ENCODE data around the gene CD9. TPM values are rescaled to one million over a fixed set of nuclear protein-coding genes. Genes with fewer than 3 reads are reported as not detected.
"Not testable (repeated sequence)": the region's sequence is repeated elsewhere in the genome, so short reads cannot be mapped to it uniquely, and the experiment has no call there.

Gene CD9, protein sequence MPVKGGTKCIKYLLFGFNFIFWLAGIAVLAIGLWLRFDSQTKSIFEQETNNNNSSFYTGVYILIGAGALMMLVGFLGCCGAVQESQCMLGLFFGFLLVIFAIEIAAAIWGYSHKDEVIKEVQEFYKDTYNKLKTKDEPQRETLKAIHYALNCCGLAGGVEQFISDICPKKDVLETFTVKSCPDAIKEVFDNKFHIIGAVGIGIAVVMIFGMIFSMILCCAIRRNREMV
- 100 to 1,000 TPM; 173 to 215 (median 209) TPM for polyA plus RNA-seq (ENCODE audit: insufficient read length in 3 of 3)

- no peak for DNase-seq (ENCODE audit: low read depth in 3 of 3, low spot score in 2 of 3)
These were observed at the start of gene CD9 for GRCh38 chr12:6200256-6201212. Gene CD9 (plus strand): TSS chr12:6200400. CDS start chr12:6200500, 100 bp downstream.

- DNase-seq (ENCODE audit: low read depth in 3 of 3, low spot score in 2 of 3), result no peak
These were observed 45.3 kb upstream of the CD9 start for GRCh38 chr12:6154730-6155459.

DNA sequence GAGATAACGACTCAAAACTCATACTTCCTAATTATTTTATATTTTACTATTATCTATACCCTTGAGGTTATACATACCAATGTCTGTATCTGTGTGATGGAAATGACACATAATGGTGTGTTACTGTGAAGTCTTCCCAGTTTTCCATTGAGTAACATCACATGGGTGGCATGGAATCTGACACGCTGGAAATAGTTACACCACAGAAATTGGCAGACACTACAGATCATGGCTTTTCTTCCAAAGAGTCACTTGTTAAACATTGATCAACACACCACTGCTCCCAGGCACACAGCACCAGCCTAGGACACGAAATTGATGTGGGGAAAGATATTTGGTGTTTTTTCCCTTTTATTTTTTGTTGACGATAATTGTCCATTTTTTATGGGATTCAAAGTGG, 42.7 kb upstream of the CD9 start:
- no peak for DNase-seq (ENCODE audit: low read depth in 3 of 3, low spot score in 2 of 3)

DNA sequence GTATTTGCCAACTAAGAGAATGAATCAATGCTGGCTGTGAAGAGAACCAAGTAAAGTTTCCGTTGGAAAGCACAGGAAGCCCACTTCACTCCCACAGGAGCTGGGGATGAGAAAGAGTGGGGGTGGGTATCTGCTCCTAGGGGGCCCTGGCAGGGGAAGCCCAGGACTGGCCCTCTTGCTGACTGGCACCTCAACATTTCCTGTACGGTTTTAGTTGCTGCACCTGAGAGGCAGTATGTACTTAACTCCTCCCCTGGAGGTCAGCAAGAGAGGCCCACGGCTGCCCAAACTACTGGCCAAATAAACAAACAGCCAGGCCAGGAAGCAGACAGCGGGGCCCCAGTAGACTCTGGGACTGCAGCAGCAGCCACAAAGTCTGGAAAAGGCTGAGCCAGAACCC, 41.9 kb upstream of the CD9 start:
- DNase-seq (ENCODE audit: low read depth in 3 of 3, low spot score in 2 of 3), result no peak

DNA sequence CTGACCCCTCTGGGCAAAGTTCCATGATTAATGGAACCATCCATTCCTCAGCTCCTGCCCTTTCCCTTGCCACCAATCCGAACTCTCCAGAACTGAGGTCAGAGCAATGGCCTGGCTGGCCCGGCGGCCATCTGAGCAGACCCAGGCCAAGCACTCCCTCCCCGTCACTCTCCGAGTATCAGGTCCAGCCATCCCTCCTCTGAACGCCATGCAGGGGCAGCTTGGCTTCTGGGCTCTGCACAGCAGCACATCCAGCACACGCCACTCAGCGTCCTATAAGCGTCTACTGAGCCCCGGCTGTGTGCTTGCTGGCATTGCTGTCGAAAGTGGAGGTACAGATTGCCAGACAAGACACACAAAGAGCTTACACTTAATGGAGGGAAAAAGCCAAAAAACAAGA, 41.5 kb upstream of the CD9 start:
- no peak for DNase-seq (ENCODE audit: low read depth in 3 of 3, low spot score in 2 of 3)

DNA sequence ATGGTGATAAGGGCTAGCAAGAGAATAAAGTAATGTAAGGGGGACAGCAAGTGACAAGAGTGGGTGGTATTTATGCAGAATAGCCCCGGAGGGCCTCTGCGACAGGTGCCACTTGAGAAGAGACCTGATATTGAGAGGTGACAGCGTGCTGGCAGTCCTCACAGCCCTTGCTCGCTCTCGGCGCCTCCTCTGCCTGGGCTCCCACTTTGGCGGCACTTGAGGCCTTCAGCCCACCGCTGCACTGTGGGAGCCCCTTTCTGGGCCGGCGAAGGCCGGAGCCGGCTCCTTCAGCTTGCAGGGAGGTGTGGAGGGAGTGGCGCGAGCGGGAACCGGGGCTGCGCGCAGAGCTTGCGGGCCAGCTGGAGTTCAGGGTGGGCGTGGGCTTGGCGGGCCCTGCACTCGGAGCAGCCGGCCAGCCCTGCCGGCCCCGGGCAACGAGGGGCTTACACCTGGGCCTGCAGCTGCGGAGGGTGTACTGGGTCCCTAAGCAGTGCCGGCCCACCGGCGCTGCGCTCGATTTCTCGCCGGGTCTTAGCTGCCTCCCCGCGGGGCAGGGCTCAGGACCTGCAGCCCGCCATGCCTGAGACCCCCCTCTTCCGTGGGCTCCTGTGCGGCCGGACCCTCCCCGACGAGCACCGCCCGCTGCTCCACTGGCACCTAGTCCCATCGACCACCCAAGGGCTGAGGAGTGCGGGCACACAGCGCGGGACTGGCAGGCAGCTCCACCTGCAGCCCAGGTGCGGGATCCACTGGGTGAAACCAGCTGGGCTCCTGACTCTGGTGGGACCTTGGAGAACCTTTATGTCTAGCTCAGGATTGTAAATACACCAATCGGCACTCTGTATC, 40.8 kb upstream of the CD9 start:
- not testable (repeated sequence) for DNase-seq (ENCODE audit: low read depth in 3 of 3, low spot score in 2 of 3)

DNA sequence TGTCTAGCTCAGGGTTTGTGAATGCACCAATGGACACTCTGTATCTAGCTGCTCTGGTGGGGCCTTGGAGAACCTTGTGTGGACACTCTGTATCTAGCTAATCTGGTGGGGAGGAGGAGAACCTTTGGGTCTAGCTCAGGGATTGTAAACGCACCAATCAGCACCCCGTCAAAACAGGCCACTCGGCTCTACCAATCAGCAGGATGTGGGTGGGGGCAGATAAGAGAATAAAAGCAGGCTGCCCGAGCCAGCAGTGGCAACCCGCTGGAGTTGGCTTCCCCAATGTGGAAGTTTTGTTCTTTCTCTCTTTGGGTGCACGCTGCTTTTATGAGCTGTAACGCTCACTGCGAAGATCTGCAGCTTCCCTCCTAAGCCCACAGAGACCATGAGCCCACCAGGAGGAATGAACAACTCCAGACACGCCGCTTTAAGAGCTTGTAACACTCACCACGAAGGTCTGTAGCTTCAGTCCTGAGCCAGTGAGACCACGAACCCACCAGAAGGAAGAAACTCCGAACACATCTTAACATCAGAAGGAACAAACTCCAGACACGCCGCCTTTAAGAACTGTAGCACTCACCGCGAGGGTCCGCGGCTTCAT, 40.1 kb upstream of the CD9 start:
- not testable (repeated sequence) for DNase-seq (ENCODE audit: low read depth in 3 of 3, low spot score in 2 of 3)

DNA sequence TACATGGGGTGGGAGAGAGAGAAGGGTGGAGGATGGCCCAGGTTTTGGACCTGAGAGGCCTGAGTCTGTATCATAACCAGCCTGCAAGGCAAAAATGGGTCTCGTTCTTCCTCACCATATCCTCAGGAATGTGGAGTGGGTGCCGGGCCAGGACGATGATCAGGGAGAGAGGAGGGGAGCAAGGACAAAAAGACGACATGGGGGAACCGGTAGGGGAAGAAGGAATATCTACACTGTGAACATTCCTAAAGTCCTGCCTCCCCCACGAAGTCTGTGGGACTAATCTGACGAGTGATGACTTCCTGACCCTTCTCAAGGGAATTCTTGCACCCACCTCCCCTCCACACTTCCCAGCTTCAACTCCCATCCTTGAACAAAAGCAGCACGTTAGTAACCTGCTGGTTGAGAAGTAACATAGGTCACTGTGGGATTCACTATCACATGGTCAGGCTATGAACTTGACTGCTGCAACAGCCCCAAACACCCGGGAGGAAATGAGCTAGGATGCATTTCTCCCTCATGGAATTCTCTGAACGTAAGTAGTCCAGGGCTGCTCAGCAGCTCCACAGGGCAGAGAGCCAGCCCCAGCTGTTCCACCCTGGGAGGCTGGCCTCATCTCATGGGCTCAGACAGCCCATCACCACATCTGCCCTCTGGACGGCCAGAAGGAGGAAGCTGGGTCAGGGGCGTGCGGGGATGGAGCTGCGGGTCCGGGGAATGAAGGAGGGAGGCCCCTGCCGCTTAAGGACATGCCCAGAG, 38.9 kb upstream of the CD9 start:
- no peak for DNase-seq (ENCODE audit: low read depth in 3 of 3, low spot score in 2 of 3)

DNA sequence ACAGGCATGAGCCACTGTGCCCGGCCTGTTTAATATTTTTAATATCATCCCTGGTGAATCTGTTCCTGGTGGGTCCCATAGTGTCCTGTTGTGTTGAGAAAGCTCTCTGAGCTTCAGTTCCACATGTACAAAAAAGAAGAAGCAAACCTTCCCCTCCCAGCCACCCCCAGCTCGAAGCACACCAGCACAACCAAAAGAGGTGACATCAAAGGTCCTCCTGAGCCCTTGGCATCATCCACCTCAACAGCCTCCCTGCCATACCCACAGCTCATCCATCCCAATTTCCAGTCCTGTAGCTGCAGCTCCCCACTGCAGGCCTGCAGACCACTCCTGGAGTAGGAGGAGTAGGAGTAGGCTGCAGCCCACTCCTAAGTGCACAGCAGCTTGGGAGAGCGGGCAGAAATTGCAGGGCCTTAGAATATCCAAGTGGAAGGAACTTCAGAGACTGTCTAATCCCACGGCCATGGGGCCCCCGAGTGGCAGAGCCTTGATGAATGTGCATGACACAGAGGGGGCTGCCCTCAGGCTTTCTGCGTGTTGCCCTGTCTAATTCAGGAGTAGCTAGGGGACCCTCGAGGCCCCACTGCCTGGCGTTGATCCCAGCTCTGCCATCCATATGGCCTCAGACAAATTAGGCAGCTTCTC, 36.7 kb upstream of the CD9 start:
- no peak for DNase-seq (ENCODE audit: low read depth in 3 of 3, low spot score in 2 of 3)

GRCh38 chr12:6165395-6165794, 34.8 kb upstream of the CD9 start:
- no peak for DNase-seq (ENCODE audit: low read depth in 3 of 3, low spot score in 2 of 3)

DNA sequence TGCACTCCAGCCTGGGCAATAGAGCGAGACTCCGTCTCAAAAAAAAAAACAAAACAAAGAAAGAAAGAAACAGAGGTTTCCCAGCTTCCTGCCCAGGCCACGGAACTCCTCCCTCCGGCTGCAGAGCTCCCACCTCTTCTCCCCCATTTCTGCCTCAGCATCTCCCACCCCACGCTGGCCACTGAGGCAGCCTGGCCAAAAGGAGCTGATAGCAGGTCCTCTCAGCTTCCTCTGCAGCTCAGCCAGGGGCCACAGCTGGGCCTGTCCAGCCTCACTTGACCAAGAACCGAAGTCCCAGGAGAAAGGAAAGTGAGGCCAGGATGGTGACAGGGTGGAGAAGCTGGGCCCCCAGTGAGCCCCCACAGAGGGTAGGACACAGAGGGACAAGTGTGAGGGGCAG, 33.4 kb upstream of the CD9 start:
- no peak for DNase-seq (ENCODE audit: low read depth in 3 of 3, low spot score in 2 of 3)

DNA sequence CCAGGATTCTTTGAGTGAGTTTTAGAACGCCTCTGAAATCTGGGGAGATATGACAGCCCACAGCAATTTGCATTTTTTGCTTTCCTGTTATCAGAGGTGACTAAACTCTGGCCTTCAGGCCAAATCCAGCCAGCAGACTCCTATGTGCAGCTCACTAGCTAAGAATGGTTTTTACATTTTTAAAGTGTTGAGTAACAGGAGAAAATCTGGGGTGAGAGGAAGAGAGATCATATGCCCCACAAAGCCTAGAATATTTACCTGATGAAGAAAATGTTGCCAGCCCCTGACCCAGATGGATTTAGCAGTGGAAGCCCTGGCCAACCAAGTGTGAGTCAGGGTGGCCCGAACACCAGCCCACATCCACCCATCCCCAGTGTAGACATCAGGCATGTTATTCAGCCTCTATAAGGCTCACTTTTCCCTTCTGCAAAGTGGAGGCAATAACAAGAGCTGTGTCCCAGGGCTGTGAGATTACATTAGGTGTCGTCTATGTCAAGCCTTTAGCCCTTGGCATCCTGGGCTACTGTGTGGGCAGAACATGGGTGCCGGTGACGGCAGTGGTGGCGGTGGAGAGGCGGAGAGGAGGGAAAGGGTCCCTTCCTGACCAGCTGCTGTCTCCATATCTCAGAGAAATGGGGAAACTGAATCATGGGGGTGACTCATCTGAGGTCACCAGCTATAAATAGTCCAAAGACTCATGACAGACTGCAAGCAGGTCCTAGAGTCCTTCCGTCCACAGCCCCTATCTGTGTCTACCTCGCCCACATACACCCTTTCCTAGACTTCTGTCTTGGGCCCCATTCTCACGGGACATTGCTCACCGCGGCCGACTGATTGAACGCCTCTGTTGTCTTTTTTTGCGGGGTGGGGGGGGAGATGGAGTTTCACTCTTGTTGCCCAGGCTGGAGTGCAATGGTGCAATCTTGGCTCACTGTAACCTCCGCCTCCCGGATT, 32.6 kb upstream of the CD9 start:
- no peak for DNase-seq (ENCODE audit: low read depth in 3 of 3, low spot score in 2 of 3)

- no peak for DNase-seq (ENCODE audit: low read depth in 3 of 3, low spot score in 2 of 3)
These were observed 28.7 kb upstream of the CD9 start for GRCh38 chr12:6171409-6172015.

- no peak for DNase-seq (ENCODE audit: low read depth in 3 of 3, low spot score in 2 of 3)
These were observed 28.1 kb upstream of the CD9 start for GRCh38 chr12:6172086-6172485.

DNA sequence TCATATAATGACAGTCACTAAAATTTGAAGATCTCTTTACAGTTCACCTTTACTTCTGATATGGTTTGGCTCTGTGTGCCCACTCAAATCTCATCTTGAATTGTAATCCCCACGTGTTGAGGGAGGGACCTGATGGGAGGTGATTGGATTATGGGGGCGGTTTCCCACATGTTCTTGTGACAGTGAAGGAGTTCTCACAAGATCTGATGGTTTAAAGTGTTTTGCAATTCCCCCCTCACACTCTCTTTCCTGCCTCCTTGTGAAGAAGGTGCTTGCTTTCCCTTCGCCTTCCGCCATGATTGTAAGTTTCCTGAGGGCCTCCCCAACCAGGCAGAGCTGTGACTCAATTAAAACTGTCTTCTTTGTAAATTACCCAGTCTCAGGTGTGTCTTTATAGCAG, 27.3 kb upstream of the CD9 start:
- DNase-seq (ENCODE audit: low read depth in 3 of 3, low spot score in 2 of 3), result no peak

GRCh38 chr12:6177642-6178358, 22.4 kb upstream of the CD9 start:
- no peak for DNase-seq (ENCODE audit: low read depth in 3 of 3, low spot score in 2 of 3)
